ENCODE data around the gene SPTLC2. TPM values are rescaled to one million over a fixed set of nuclear protein-coding genes. Genes with fewer than 3 reads are reported as not detected.

SPTLC2 gene
- polyA plus RNA-seq, 1 donor = 17.4 TPM

DNA sequence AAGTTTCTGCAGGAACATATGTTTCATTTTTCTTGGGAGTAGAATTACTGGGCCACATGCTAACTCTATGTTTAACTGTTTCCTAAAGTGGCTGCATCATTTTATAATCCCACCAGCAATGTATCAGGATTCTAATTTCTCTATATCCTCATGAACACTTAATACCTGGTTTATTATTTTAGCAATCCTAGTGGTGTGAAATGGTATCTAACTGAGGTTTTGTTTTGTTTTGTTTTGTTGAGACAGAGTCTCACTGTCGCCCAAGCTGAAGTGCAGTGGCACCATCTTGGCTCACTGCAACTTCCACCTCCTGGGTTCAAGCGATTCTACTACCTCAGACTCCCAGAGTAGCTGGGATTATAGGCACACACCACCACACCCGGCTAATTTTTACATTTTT, 6.5 kb downstream of the SPTLC2 start:
- WGBS (ENCODE audit: insufficient coverage, low lambda C conversion rate) = no CpG with 5 or more reads among the region's 3 CpGs
- Histone ChIP-seq H3K4me1 (ENCODE audit: control insufficient read depth, insufficient read depth, low read length) (peaks cover 10% of the 10 kb centered on the region), H3K27me3 (ENCODE audit: control insufficient read depth, insufficient read depth, low read length) (no peaks in the 10 kb centered on the region), H3K27ac (ENCODE audit: low read length) (no peak overlapping the region), H3K4me3 (ENCODE audit: low read length) (no peak overlapping the region), H3K36me3 (ENCODE audit: control insufficient read depth, insufficient read depth, low read length) (no peaks in the 10 kb centered on the region), H3K9me3 (ENCODE audit: control insufficient read depth, low read depth, low read length) (no peaks in the 10 kb centered on the region)
- DNase-seq = no peak

DNA sequence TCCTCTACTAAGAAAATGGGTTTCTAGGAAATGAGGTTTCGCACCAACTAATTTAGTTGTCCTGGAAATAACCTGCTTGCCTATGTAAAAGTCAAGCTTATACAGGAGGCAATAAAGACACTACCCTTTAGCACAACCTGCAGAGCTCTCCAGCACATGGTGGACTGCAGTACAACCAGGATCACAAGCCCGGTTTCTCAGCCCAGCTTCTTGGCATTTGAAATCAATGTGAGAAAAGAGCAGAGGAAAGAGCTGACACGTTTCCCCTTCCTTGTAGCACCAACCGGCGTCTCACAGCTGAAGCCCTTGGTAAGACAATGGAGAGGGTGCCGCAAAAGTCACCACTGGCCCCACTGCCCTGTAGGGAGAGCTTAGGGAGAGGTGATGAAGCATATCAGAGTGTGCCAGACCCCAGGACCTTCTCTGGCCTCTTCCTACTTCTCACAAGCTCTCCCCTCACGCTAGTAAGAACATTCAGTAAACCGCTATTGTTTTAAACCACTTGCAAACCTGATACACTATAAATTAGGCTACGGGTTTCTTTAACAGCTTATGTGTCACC, 8.6 kb downstream of the SPTLC2 start:
- no peaks in the 10 kb centered on the region for H3K36me3 ChIP-seq (ENCODE audit: control insufficient read depth, insufficient read depth, low read length)
- no peaks in the 10 kb centered on the region for H3K9me3 ChIP-seq (ENCODE audit: control insufficient read depth, low read depth, low read length)
- 53% methylated on average over 4 of the region's 9 CpGs for WGBS (ENCODE audit: insufficient coverage, low lambda C conversion rate)
- H3K4me1 ChIP-seq (ENCODE audit: control insufficient read depth, insufficient read depth, low read length) = peaks cover 17% of the 10 kb centered on the region
- no peak for DNase-seq
- no peak overlapping the region for H3K4me3 ChIP-seq (ENCODE audit: low read length)
- no peak overlapping the region for H3K27ac ChIP-seq (ENCODE audit: low read length)
- no peaks in the 10 kb centered on the region for H3K27me3 ChIP-seq (ENCODE audit: control insufficient read depth, insufficient read depth, low read length)

DNA sequence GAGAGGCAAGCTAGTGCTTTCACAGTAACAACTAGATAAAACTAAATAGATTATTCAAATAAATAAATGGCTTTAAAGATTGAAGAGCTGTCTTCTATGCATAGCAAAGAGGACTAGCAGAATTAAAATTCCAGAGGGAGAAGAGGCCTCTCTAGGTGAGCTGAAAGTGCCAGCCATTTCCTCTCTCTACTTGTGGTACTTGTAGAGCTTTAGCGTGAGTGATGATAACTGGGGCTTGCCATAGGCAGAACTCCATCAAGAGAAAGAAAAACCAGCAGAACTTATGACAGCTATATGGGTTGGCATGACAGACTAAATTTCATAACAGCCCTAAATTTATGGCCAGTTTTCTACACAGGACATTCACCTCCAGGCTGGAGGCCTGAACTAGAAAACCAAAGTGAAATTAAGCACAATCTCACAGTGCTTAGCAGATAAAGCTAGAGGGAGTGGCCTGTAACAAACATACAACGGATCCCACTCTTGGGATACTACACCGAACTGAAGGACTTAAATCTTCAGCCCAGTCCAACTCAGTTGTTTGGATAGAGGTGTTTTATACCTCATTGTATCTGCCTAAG, 11.0 kb downstream of the SPTLC2 start:
- Histone ChIP-seq H3K9me3 (ENCODE audit: control insufficient read depth, low read depth, low read length) (no peaks in the 10 kb centered on the region), H3K27ac (ENCODE audit: low read length) (no peak overlapping the region), H3K4me3 (ENCODE audit: low read length) (no peak overlapping the region), H3K36me3 (ENCODE audit: control insufficient read depth, insufficient read depth, low read length) (no peaks in the 10 kb centered on the region), H3K4me1 (ENCODE audit: control insufficient read depth, insufficient read depth, low read length) (peaks cover 17% of the 10 kb centered on the region), H3K27me3 (ENCODE audit: control insufficient read depth, insufficient read depth, low read length) (no peaks in the 10 kb centered on the region)
- WGBS (ENCODE audit: insufficient coverage, low lambda C conversion rate) = no CpG with 5 or more reads among the region's 3 CpGs
- DNase-seq = peak in 1 of 2 donors; percentile 54

DNA sequence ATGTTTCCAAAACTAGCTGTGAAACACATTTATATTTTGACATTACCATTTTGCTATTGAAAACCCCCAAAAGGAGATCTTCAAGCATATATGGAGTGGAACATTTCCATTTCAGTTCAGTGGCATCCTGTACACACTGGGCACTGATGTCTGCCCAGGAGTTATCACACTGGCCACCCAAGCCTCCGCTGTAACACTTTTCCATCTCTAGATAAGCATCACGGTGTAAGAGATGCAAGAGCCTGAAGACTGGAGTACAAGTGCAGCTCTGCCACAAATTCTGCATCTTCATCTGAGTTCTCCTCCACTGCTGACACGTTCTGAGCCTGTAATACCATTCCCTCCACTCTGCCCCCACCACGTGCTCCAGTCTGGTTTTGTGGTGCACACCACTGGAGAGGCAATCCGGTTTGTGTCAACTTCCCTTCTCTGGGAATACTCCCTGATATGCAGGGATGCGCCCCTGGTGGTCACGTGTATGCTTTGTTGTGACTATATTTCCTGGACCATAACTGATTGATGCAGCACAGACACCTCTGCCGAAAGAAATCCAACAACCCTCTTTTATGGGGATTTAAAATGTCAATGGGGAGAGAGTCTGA, 12.7 kb downstream of the SPTLC2 start:
- H3K27me3 ChIP-seq (ENCODE audit: control insufficient read depth, insufficient read depth, low read length) = no peaks in the 10 kb centered on the region
- no peak overlapping the region for H3K4me3 ChIP-seq (ENCODE audit: low read length)
- H3K36me3 ChIP-seq (ENCODE audit: control insufficient read depth, insufficient read depth, low read length) = no peaks in the 10 kb centered on the region
- H3K9me3 ChIP-seq (ENCODE audit: control insufficient read depth, low read depth, low read length) = no peaks in the 10 kb centered on the region
- DNase-seq = peak in 1 of 2 donors; percentile 41
- no peak overlapping the region for H3K27ac ChIP-seq (ENCODE audit: low read length)
- peaks cover 17% of the 10 kb centered on the region for H3K4me1 ChIP-seq (ENCODE audit: control insufficient read depth, insufficient read depth, low read length)
- WGBS (ENCODE audit: insufficient coverage, low lambda C conversion rate) = no CpG with 5 or more reads among the region's 8 CpGs

DNA sequence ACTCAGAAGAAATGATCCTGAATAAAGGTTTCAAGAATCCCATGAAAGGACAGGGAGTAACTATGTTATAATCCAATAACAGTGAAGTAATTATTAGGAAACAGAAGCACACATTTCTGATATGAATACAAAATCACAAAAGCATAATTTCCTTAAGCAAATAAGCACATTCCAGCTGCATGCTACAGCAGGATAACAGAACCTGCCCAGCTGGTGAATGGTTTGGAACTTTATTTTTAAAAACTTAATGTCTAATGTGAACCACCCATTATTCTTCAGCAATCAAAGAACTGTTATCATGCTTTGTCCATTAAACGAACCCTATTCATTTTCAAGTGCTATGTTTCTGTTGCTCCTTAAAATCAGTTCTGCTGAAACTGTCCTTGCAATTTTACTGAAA, 13.4 kb downstream of the SPTLC2 start:
- Histone ChIP-seq H3K36me3 (ENCODE audit: control insufficient read depth, insufficient read depth, low read length) (no peaks in the 10 kb centered on the region), H3K9me3 (ENCODE audit: control insufficient read depth, low read depth, low read length) (no peaks in the 10 kb centered on the region), H3K4me1 (ENCODE audit: control insufficient read depth, insufficient read depth, low read length) (peaks cover 17% of the 10 kb centered on the region), H3K27me3 (ENCODE audit: control insufficient read depth, insufficient read depth, low read length) (no peaks in the 10 kb centered on the region), H3K27ac (ENCODE audit: low read length) (no peak overlapping the region), H3K4me3 (ENCODE audit: low read length) (no peak overlapping the region)
- 100% methylated on average over 1 of the region's 1 CpG for WGBS (ENCODE audit: insufficient coverage, low lambda C conversion rate)
- no peak for DNase-seq

DNA sequence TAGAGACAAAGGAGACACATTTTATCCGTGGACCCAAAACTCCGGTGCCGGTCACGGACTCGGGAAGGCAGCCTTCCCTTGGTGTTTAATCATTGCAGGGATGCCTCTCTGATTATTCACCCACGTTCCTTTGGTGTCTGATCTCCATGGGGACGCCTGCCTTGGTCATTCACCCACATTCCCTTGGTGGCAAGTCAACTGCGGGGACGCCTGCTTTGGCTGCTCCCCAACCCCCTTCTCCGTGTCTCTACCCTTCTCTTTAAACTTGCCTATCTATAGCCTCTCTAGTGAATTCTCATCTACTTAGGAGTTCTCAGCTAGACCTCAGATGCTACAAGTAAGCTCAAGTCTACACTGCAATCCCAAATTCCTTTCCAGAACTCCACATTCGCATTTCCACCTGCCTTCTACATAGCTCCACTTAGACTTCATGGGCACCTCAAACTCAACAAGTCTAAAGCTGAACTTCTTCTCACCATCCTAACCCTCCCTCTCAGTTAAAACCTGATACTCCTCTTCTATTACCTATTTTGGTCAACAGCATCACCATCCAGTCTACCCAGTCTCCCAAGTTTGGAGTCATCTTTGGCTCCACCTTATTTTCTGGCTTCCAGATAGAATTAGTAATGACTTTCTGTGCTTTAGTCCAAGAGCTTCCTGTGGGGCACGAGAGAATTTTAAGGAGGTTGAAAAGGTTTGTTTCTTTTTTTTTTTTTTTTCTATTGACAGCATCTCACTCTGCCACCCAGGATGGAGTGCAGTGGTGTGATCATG, 14.4 kb downstream of the SPTLC2 start:
- peaks cover 17% of the 10 kb centered on the region for H3K4me1 ChIP-seq (ENCODE audit: control insufficient read depth, insufficient read depth, low read length)
- DNase-seq = no peak
- 100% methylated on average over 1 of the region's 12 CpGs for WGBS (ENCODE audit: insufficient coverage, low lambda C conversion rate)

DNA sequence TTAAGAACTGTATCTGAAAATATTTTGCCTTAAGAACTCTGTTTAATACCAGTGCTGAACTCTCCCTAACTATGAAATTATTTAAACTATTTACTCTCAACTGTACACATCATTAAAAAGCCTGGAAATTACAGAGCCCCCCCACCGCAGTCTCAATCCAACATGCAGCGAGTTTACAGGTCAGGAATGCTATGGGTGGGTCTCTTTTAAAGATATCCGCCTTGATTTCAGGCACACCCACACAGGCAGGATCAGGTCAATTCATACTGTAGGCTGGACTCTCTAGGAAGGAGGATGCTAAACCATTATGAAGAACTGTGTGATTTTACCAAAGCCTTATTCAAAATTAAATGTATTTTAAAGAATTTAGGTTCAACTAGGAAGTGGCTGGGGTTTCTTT, 16.5 kb downstream of the SPTLC2 start:
- no peak for DNase-seq
- Histone ChIP-seq H3K4me1 (ENCODE audit: control insufficient read depth, insufficient read depth, low read length) (peaks cover 6% of the 10 kb centered on the region), H3K36me3 (ENCODE audit: control insufficient read depth, insufficient read depth, low read length) (peaks cover 15% of the 10 kb centered on the region), H3K4me3 (ENCODE audit: low read length) (no peak overlapping the region), H3K27ac (ENCODE audit: low read length) (no peak overlapping the region), H3K27me3 (ENCODE audit: control insufficient read depth, insufficient read depth, low read length) (no peaks in the 10 kb centered on the region), H3K9me3 (ENCODE audit: control insufficient read depth, low read depth, low read length) (no peaks in the 10 kb centered on the region)
- no CpG with 5 or more reads among the region's 3 CpGs for WGBS (ENCODE audit: insufficient coverage, low lambda C conversion rate)

More for the DNA sequence above, 14.4 kb downstream of the SPTLC2 start:
- H3K27ac ChIP-seq (ENCODE audit: low read length) = no peak overlapping the region
- peaks cover 4% of the 10 kb centered on the region for H3K36me3 ChIP-seq (ENCODE audit: control insufficient read depth, insufficient read depth, low read length)
- H3K27me3 ChIP-seq (ENCODE audit: control insufficient read depth, insufficient read depth, low read length) = no peaks in the 10 kb centered on the region
- no peaks in the 10 kb centered on the region for H3K9me3 ChIP-seq (ENCODE audit: control insufficient read depth, low read depth, low read length)
- H3K4me3 ChIP-seq (ENCODE audit: low read length) = no peak overlapping the region

DNA sequence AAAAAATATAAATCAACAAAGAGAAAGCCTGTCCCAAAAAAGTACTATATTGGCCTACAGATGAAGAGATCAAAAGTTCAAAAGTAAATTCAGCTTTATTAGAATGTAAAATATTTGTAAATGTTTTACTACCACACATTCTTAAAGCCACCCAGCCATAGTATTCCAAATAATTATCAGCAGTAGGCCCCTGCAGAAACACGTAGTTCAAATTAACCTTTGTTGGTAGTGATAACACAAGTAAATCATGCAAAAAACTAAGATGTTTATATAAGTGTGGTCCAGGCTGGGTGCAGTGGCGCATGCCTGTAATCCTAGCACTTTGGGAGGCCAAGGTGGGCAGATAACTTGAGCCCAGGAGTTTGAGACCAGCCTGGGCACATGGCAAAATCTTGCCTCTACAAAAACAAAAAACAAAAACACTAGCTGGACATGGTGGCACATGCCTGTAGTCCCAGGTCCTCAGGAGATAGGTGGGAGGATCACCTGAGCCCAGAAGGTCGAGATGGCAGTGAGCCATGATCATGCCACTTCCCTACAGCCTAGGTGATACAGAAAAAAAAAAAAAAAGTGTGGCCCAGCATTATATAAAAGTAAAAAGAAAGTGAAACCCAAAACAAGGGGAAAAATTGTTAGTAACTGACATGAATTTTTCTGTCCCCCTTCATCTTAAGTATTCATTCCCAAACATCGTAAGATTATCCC, 17.9 kb downstream of the SPTLC2 start:
- Histone ChIP-seq H3K4me1 (ENCODE audit: control insufficient read depth, insufficient read depth, low read length) (peaks cover 5% of the 10 kb centered on the region), H3K27ac (ENCODE audit: low read length) (no peak overlapping the region), H3K9me3 (ENCODE audit: control insufficient read depth, low read depth, low read length) (no peaks in the 10 kb centered on the region), H3K36me3 (ENCODE audit: control insufficient read depth, insufficient read depth, low read length) (peaks cover 19% of the 10 kb centered on the region), H3K27me3 (ENCODE audit: control insufficient read depth, insufficient read depth, low read length) (no peaks in the 10 kb centered on the region), H3K4me3 (ENCODE audit: low read length) (no peak overlapping the region)
- peak in 1 of 2 donors; percentile 37 for DNase-seq
- WGBS (ENCODE audit: insufficient coverage, low lambda C conversion rate) = no CpG with 5 or more reads among the region's 4 CpGs

DNA sequence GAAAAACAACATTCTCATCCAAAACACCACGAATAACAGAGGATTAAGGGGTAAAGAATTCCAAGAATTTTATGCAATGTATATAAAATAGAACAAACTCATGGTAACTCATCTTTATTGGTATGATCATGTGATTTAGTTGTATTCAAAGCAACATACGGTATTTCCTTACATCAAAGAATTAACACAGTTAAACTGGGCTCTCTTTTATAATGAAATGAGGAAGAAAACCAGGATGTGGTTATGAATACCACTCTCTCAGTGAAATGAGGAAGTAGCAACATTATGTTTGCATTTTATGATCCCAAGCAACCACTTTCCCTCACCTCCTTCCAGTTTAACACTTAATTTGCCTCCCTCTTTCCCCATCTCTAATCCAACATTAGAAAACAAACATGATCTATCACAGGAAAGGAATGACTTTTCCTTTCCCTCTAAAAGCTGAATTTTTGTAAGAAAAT, 22.9 kb downstream of the SPTLC2 start:
- H3K4me3 ChIP-seq (ENCODE audit: low read length) = no peak overlapping the region
- H3K4me1 ChIP-seq (ENCODE audit: control insufficient read depth, insufficient read depth, low read length) = peaks cover 5% of the 10 kb centered on the region
- WGBS (ENCODE audit: insufficient coverage, low lambda C conversion rate) = no CpG with 5 or more reads among the region's 2 CpGs
- H3K36me3 ChIP-seq (ENCODE audit: control insufficient read depth, insufficient read depth, low read length) = peaks cover 19% of the 10 kb centered on the region
- DNase-seq = peak in 1 of 2 donors; percentile 29
- H3K9me3 ChIP-seq (ENCODE audit: control insufficient read depth, low read depth, low read length) = no peaks in the 10 kb centered on the region
- peak overlapping the region; percentile 40 for H3K27ac ChIP-seq (ENCODE audit: low read length)
- H3K27me3 ChIP-seq (ENCODE audit: control insufficient read depth, insufficient read depth, low read length) = no peaks in the 10 kb centered on the region

All from large intestine (tissue), 3 donors.